Stimulated activated naive CD4-positive, alpha-beta T cell (primary cell): ENCODE measurements around the gene OR10AD1.
A peak's percentile ranks its signal among the peaks of the same experiment; 100 is the strongest.
"Not testable (repeated sequence)": the region's sequence is repeated elsewhere in the genome, so short reads cannot be mapped to it uniquely, and the experiment has no call there.

Experiments used
- DNase-seq, 6 experiments: peaks; one replicate each; lab custom pipeline; 2025; lab: John Stamatoyannopoulos, UW

The OR10AD1 gene

DNA sequence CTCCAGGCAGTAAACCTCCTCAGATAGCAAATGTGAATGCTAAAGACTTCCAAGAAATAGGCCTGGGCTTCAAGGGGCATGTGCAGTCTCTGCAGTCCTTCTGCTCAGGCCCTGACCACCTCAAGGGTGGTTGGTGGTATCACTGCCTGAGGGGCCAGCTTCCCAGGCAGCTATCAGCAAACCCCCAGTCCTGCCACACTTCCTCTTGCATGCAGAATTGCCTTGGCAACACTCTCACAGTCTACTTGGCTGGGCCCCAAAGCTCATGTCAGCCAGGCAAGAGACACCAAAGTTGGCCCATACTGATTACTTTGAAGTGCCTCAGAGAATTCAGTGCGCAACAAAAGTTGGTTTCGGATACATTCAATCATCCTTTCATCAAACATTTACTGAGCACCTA lies 42.3 kb downstream of the OR10AD1 start:
- no peak for DNase-seq

DNA sequence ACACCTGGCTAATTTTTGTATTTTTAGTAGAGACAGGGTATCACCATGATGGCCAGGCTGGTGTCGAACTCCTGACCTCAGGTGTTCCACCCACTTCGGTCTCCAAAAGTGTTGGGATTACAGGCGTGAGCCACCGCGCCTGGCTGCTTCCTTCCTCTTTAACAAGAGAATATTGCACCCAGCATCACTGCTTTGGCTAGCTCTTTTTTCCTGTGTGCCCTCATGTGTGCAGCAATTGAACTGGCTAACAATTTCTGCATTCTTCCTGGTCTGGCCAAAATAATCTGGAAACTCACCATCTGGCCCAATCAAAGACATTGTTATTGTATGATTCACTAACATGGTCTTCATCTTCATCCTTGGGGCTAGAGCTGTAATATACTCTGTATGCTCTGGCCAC lies 43.0 kb downstream of the OR10AD1 start:
- DNase-seq, result no peak

DNA sequence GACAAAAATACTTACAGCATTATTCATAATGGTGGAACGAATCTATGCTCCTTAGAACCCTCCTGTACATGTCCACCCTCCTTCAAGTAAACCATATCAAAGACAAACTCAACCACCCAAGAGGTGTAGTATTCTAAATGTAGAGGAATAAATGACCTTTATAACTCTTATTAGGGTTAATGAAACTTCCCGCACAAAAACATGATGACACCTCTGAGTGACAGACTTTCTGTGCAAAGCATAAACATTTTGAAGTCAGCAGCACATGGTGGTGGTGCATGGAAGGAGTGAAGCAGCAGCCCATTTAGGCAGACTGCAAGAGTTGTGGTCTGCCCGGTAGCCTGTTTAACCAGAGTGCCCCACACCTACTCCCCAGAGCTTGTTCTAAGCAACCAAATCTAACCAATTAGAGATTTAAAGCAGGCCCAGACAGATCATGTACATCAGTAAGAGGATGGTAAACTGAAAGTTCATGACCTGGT lies 45.2 kb downstream of the OR10AD1 start:
- no peak for DNase-seq

GRCh38 chr12:48157018-48157888 lies 45.8 kb downstream of the OR10AD1 start, which contains the start of gene ASB8:
ASB8 (minus strand) TSS chr12:48157515; CDS start chr12:48153496, 4,019 bp downstream.
- peak; percentile 97 to 99 (median 98) for DNase-seq

DNA sequence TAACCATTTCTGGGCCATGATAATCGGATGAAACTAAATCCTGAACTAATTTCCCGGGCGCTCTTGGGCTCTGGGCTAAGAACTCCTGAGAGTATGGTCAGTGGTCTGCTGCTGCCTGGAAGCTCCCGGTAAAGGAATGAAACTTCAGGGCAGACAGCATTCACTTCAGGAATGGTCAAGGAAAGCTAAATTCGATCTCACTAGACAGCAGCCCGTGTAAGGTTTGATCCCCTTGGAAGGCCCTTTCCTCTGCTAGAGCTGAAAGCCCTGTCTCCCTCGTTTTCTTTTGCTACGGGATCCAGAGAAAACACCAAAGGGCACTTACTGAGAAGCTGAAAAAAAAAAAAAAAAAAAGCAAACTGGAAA lies 46.5 kb downstream of the OR10AD1 start:
- DNase-seq, result peak in 1 of 6 experiments; percentile 40

DNA sequence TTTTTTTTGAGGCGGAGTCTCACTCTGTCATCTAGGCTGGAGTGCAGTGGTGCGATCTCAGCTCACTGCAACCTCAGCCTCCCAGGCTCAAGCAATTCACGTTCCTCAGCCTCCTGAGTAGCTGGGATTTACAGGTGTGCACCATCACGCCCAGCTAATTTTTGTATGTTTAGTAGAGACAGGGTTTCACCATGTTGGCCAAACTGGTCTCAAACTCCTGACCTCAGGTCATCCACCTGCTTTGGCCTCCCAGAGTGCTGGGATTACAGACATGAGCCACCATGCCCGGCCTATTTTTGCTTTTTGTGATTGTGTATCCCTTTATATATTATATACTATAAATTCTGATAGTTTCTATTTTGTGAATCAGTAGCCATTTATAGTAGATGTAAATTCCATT lies 47.3 kb downstream of the OR10AD1 start:
- DNase-seq, result not testable (repeated sequence)
